Stromal cell of bone marrow (primary cell): Measurements from ENCODE around the gene GPRIN1.
A peak's percentile ranks its signal among the peaks of the same experiment; 100 is the strongest.
"Not testable (repeated sequence)": the region's sequence is repeated elsewhere in the genome, so short reads cannot be mapped to it uniquely, and the experiment has no call there.

Source experiments
- DNase-seq: peaks from one replicate; pipeline ENCODE4 v3.0.0-alpha.2; 2012; ENCODE audit warnings: low read depth

The GPRIN1 gene

GRCh38 chr5:176575066-176575465 lies 34.9 kb downstream of the GPRIN1 start:
- no peak for DNase-seq

- DNase-seq, result no peak
Measured at GRCh38 chr5:176574297-176574591, 35.7 kb downstream of the GPRIN1 start.

- peak; percentile 8 for DNase-seq
Measured at GRCh38 chr5:176573564-176574296, 36.2 kb downstream of the GPRIN1 start.

GRCh38 chr5:176570044-176570443 lies 39.9 kb downstream of the GPRIN1 start:
- peak; percentile 3 for DNase-seq

GRCh38 chr5:176568657-176569056 lies 41.3 kb downstream of the GPRIN1 start:
- DNase-seq, result no peak

GRCh38 chr5:176565760-176566288 lies 44.1 kb downstream of the GPRIN1 start:
- no peak for DNase-seq

GRCh38 chr5:176564002-176564401 lies 46.0 kb downstream of the GPRIN1 start:
- no peak for DNase-seq

GRCh38 chr5:176562189-176562588 lies 47.8 kb downstream of the GPRIN1 start:
- DNase-seq, result no peak

- DNase-seq, result no peak
Measured at GRCh38 chr5:176561259-176561658, 48.7 kb downstream of the GPRIN1 start.

GRCh38 chr5:176560364-176560763 lies 49.6 kb downstream of the GPRIN1 start:
- no peak for DNase-seq

- DNase-seq, result no peak
Measured at GRCh38 chr5:176559683-176560082, 50.3 kb downstream of the GPRIN1 start.

GRCh38 chr5:176557846-176558245 lies 52.1 kb downstream of the GPRIN1 start:
- no peak for DNase-seq

GRCh38 chr5:176553260-176554085 lies 56.5 kb downstream of the GPRIN1 start:
- no peak for DNase-seq

GRCh38 chr5:176552332-176552869 lies 57.6 kb downstream of the GPRIN1 start:
- no peak for DNase-seq

GRCh38 chr5:176550937-176551336 lies 59.0 kb downstream of the GPRIN1 start:
- DNase-seq, result not testable (repeated sequence)

- no peak for DNase-seq
Measured at GRCh38 chr5:176550275-176550831, 59.6 kb downstream of the GPRIN1 start.

- DNase-seq, result no peak
Measured at GRCh38 chr5:176549871-176550270, 60.1 kb downstream of the GPRIN1 start.

- DNase-seq, result no peak
Measured at GRCh38 chr5:176548967-176549444, 61.0 kb downstream of the GPRIN1 start, which contains the start of gene CDHR2. Gene CDHR2, plus strand, starts transcription at chr5:176549342. Its CDS starts 16,011 bp downstream, at chr5:176565353.

GRCh38 chr5:176547802-176548201 lies 62.2 kb downstream of the GPRIN1 start:
- no peak for DNase-seq
